Neural cell (in vitro differentiated cells): ENCODE results near the gene TMEM200B. TPM values are rescaled to one million over a fixed set of nuclear protein-coding genes. Genes with fewer than 3 reads are reported as not detected.

Experiments
- H2AFZ ChIP-seq: fragments of 200-600, 300-800 bp; sonication (generic), shearing (Covaris generic); 2 replicates; pipeline ENCODE4 v1.6.0; 2014; ENCODE audit warnings: low read depth, mild to moderate bottlenecking, antibody characterized with exemption, low read length, moderate library complexity
- H3F3A ChIP-seq: fragments of 200-600 bp; shearing (Covaris generic); 2 replicates; pipeline ENCODE4 v1.6.1; 2016; ENCODE audit warnings: mild to moderate bottlenecking, moderate library complexity, mixed read lengths, antibody characterized with exemption, low read length; ENCODE audit not compliant: insufficient read depth, poor library complexity, severe bottlenecking
- H3K27ac ChIP-seq: fragments of 200-600, 300-800 bp; sonication (generic), shearing (Covaris generic); 2 replicates; pipeline ENCODE4 v1.5.1; 2014; ENCODE audit warnings: mild to moderate bottlenecking, low read length, moderate library complexity
- H3K27me3 ChIP-seq: fragments of 300-800, 200-600 bp; sonication (generic), shearing (Covaris generic); 2 replicates; pipeline ENCODE4 v1.6.0; 2014; ENCODE audit warnings: mild to moderate bottlenecking, low read depth, low read length, moderate library complexity; ENCODE audit not compliant: insufficient read depth
- H3K36me3 ChIP-seq: fragments of 300-800, 200-600 bp; sonication (generic), shearing (Covaris generic); 2 replicates; pipeline ENCODE4 v1.5.1; 2014; ENCODE audit warnings: mild to moderate bottlenecking, antibody characterized with exemption, low read length, moderate library complexity; ENCODE audit not compliant: insufficient read depth
- H3K4me2 ChIP-seq: fragments of 300-800, 200-600 bp; sonication (generic), shearing (Covaris generic); 2 replicates; pipeline ENCODE4 v1.6.0; 2014; ENCODE audit warnings: mild to moderate bottlenecking, low read length
- H3K4me3 ChIP-seq: fragments of 300-800, 200-600 bp; sonication (generic), shearing (Covaris generic); 2 replicates; pipeline ENCODE4 v1.5.1; 2014; ENCODE audit warnings: mild to moderate bottlenecking, low read length, moderate library complexity
- H3K79me2 ChIP-seq: fragments of 200-600 bp; shearing (Covaris generic); replicated peaks from 2 replicates; pipeline ENCODE4 v1.6.0; 2014; ENCODE audit warnings: mild to moderate bottlenecking, low read length, moderate library complexity; ENCODE audit not compliant: insufficient read depth
- H3K9ac ChIP-seq: fragments of 300-800, 200-600 bp; sonication (generic), shearing (Covaris generic); 2 replicates; pipeline ENCODE4 v1.6.1; 2016; ENCODE audit warnings: mild to moderate bottlenecking, low read length, mixed read lengths
- H3K9me2 ChIP-seq: fragments of 200-600 bp; shearing (Covaris generic); 2 replicates; pipeline ENCODE4 v1.6.1; 2016; ENCODE audit warnings: mild to moderate bottlenecking, low read length, mixed read lengths; ENCODE audit not compliant: insufficient read depth
- H3K9me3 ChIP-seq: fragments of 200-600, 300-800 bp; sonication (generic), shearing (Covaris generic); 2 replicates; pipeline ENCODE4 v1.6.1; 2016; ENCODE audit warnings: mild to moderate bottlenecking, mixed run types, low read length, moderate library complexity, mixed read lengths
- H4K20me1 ChIP-seq: fragments of 200-600 bp; shearing (Covaris generic); 2 replicates; pipeline ENCODE4 v1.6.1; 2016; ENCODE audit warnings: mild to moderate bottlenecking, mixed run types; ENCODE audit not compliant: insufficient read depth
- EP300 ChIP-seq: fragments of 450-650 bp; conservative IDR thresholded peaks from 2 replicates; pipeline ENCODE4 v1.6.1; 2014; ENCODE audit warnings: antibody characterized with exemption, mild to moderate bottlenecking, moderate library complexity; ENCODE audit not compliant: poor library complexity, severe bottlenecking
- EZH2 ChIP-seq: fragments of 200-600, 300-800 bp; shearing (Covaris generic), sonication (generic); IDR thresholded peaks from 2 replicates; pipeline ENCODE4 v1.6.1; 2014; ENCODE audit warnings: antibody characterized with exemption, low read length, borderline replicate concordance, mild to moderate bottlenecking; ENCODE audit not compliant: insufficient read depth, poor library complexity, severe bottlenecking
- MXI1 ChIP-seq: fragments of 450-650 bp; conservative IDR thresholded peaks from 2 replicates; pipeline ENCODE4 v1.6.1; 2014; ENCODE audit warnings: antibody characterized with exemption, mild to moderate bottlenecking; ENCODE audit not compliant: poor library complexity, severe bottlenecking
- POLR2AphosphoS5 ChIP-seq: IDR thresholded peaks from 2 replicates; pipeline ENCODE4 v1.6.1; 2012
- RAD21 ChIP-seq: fragments of 450-650 bp; conservative IDR thresholded peaks from 2 replicates; pipeline ENCODE4 v1.6.1; 2014; ENCODE audit warnings: antibody characterized with exemption, mild to moderate bottlenecking, moderate library complexity
- SMC3 ChIP-seq: fragments of 450-650 bp; conservative IDR thresholded peaks from 2 replicates; pipeline ENCODE4 v1.6.1; 2014; ENCODE audit warnings: antibody characterized with exemption, mild to moderate bottlenecking, moderate library complexity; ENCODE audit not compliant: poor library complexity
- TAF1 ChIP-seq: IDR thresholded peaks from 2 replicates; pipeline ENCODE4 v1.6.1; 2012; ENCODE audit warnings: low read depth
- polyA plus RNA-seq: library from polyadenylated mRNA; depleted of rRNA; stranded (reverse); fragments of >200 nt; gene quantifications from 2 replicates; pipeline ENCODE4 v1.2.3, GENCODE V29; 2014
- TF ChIP-seq, protein P1 (sequence below): fragments of 450-650 bp; IDR thresholded peaks from 2 replicates; pipeline ENCODE4 v1.5.1; 2014; ENCODE audit warnings: antibody characterized with exemption, mild to moderate bottlenecking, moderate library complexity; ENCODE audit not compliant: poor library complexity, severe bottlenecking
- TF ChIP-seq, protein P2 (sequence below): IDR thresholded peaks from 2 replicates; pipeline ENCODE4 v1.6.1; 2012; ENCODE audit warnings: borderline replicate concordance

Gene TMEM200B
- polyA plus RNA-seq, 1 donor from 2014 or later, result 0.11 TPM

DNA sequence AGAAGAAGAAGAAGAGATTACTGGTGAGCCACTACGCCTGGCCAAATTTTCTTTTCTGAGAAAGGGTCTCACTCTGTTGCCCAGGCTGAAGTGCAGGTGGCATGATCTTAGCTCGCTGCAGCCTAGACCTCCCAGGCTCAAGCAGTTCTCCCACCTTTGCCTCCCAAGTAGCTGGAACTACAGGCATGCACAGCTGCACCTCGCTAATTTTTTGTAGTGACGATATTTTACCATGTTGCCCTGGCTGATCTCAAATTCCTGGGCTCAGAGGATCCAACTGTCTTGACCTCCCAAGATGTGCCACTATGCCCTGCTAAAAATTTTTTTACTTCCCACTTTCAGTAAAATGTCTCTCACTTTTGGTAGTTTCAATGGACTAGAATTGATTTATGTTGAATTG is 24.4 kb downstream of the TMEM200B start:
- Histone ChIP-seq H3F3A (no peaks in the 10 kb centered on the region), H3K79me2 (no peaks in the 10 kb centered on the region), H4K20me1 (no peaks in the 10 kb centered on the region), H3K9me2 (no peaks in the 10 kb centered on the region), H3K9ac (no peak overlapping the region), H3K4me3 (no peak overlapping the region), H2AFZ (no peak overlapping the region), H3K9me3 (no peaks in the 10 kb centered on the region), H3K36me3 (peaks cover 5% of the 10 kb centered on the region), H3K4me2 (no peak overlapping the region), H3K27ac (no peak overlapping the region), H3K27me3 (no peaks in the 10 kb centered on the region)
- TF ChIP-seq RAD21 (no peak), EP300 (no peak), POLR2AphosphoS5 (no peak), MXI1 (no peak), TAF1 (no peak), SMC3 (no peak)
- TF ChIP-seq, protein P1, sequence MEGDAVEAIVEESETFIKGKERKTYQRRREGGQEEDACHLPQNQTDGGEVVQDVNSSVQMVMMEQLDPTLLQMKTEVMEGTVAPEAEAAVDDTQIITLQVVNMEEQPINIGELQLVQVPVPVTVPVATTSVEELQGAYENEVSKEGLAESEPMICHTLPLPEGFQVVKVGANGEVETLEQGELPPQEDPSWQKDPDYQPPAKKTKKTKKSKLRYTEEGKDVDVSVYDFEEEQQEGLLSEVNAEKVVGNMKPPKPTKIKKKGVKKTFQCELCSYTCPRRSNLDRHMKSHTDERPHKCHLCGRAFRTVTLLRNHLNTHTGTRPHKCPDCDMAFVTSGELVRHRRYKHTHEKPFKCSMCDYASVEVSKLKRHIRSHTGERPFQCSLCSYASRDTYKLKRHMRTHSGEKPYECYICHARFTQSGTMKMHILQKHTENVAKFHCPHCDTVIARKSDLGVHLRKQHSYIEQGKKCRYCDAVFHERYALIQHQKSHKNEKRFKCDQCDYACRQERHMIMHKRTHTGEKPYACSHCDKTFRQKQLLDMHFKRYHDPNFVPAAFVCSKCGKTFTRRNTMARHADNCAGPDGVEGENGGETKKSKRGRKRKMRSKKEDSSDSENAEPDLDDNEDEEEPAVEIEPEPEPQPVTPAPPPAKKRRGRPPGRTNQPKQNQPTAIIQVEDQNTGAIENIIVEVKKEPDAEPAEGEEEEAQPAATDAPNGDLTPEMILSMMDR, result no peak

DNA sequence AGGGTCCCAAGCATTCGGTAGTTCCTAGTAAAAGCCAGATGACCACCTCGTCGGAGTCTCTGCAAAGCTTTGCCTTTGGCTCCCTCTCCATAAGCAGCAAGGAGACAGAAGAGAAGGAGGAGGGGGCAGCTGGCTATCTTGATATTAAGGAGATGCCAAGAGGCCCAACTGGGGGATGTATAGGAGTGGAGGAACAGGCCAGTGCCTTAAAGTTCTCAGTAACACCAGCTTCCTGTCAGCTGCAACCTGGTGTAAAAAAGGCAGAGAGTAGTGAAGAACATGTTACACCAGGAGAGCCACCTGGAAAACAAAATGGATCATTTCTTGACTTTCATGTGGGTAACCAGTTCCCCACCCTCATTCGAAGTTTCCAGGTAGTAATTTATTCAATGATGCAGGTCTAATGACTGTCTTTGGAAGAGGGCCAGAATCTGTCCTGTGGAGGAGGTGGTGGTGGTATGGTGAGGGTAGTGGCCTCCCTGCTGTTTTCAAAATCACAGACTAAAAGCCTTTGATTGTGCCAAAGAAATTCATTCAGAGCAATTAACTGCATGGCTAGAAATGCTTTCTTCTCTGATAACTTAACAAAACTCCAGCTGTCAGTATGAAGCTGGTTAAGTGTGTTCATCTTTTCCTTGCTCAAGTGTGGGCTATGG is 27.3 kb downstream of the TMEM200B start:
- no peaks in the 10 kb centered on the region for H4K20me1 ChIP-seq
- no peaks in the 10 kb centered on the region for H3F3A ChIP-seq
- H3K9me2 ChIP-seq, result no peaks in the 10 kb centered on the region
- no peaks in the 10 kb centered on the region for H3K9me3 ChIP-seq
- TF ChIP-seq, protein P1, result no peak
- TF ChIP-seq MXI1 (no peak), POLR2AphosphoS5 (no peak), SMC3 (no peak), EZH2 (no peak), RAD21 (no peak), TAF1 (no peak), EP300 (no peak)
- TF ChIP-seq, protein P2, sequence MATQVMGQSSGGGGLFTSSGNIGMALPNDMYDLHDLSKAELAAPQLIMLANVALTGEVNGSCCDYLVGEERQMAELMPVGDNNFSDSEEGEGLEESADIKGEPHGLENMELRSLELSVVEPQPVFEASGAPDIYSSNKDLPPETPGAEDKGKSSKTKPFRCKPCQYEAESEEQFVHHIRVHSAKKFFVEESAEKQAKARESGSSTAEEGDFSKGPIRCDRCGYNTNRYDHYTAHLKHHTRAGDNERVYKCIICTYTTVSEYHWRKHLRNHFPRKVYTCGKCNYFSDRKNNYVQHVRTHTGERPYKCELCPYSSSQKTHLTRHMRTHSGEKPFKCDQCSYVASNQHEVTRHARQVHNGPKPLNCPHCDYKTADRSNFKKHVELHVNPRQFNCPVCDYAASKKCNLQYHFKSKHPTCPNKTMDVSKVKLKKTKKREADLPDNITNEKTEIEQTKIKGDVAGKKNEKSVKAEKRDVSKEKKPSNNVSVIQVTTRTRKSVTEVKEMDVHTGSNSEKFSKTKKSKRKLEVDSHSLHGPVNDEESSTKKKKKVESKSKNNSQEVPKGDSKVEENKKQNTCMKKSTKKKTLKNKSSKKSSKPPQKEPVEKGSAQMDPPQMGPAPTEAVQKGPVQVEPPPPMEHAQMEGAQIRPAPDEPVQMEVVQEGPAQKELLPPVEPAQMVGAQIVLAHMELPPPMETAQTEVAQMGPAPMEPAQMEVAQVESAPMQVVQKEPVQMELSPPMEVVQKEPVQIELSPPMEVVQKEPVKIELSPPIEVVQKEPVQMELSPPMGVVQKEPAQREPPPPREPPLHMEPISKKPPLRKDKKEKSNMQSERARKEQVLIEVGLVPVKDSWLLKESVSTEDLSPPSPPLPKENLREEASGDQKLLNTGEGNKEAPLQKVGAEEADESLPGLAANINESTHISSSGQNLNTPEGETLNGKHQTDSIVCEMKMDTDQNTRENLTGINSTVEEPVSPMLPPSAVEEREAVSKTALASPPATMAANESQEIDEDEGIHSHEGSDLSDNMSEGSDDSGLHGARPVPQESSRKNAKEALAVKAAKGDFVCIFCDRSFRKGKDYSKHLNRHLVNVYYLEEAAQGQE, result no peak
- no peaks in the 10 kb centered on the region for H3K79me2 ChIP-seq
- H3K4me3 ChIP-seq, result no peak overlapping the region
- H3K27ac ChIP-seq, result peak overlapping the region; percentile 6
- H3K27me3 ChIP-seq, result no peaks in the 10 kb centered on the region
- no peak overlapping the region for H3K9ac ChIP-seq
- peaks cover 5% of the 10 kb centered on the region for H3K36me3 ChIP-seq
- no peak overlapping the region for H3K4me2 ChIP-seq
- no peak overlapping the region for H2AFZ ChIP-seq
